SK-N-SH (cell line): ENCODE results near the gene EXOC8. TPM values are rescaled to one million over a fixed set of nuclear protein-coding genes. Genes with fewer than 3 reads are reported as not detected.

ENCODE experiments used
- CTCF ChIA-PET: fragments of 300-600, 350-600 bp; formaldehyde crosslinking; extraction: SDS; loops from one replicate; lab custom pipeline; 2021; lab: Yijun Ruan, JAX
- POLR2A ChIA-PET: fragments of 350-600 bp; sonication (Branson Sonifier 250); formaldehyde crosslinking; extraction: SDS; loops from one replicate; lab custom pipeline; 2020; ENCODE audit warnings: antibody characterized with exemption, inconsistent platforms; lab: Yijun Ruan, JAX
- DNase-seq: peaks from one replicate; pipeline ENCODE4 v3.0.0; 2012
- H2AFZ ChIP-seq: fragments of 200-600 bp; sonication (generic); 2 replicates; pipeline ENCODE4 v1.8.1; 2016; ENCODE audit warnings: antibody characterized with exemption, mild to moderate bottlenecking, low read depth
- H3F3A ChIP-seq: fragments of 200-600 bp; sonication (generic); replicated peaks from 2 replicates; pipeline ENCODE3; 2016; ENCODE audit warnings: antibody characterized with exemption, mild to moderate bottlenecking; ENCODE audit not compliant: insufficient read depth
- H3K27ac ChIP-seq, 2 experiments: fragments of 200-500 bp in 1 of 2; fragments of 200-600 bp in 1 of 2; sonication (Bioruptor generic) in 1 of 2; sonication (generic), shearing (Covaris generic) in 1 of 2; 2 replicates each; pipeline versions ENCODE4 v1.5.1 to v1.6.1; 2014 to 2016; ENCODE audit warnings: low read depth in 2 of 2, inconsistent platforms in 1 of 2, low read length in 1 of 2, mild to moderate bottlenecking in 1 of 2, mixed read lengths in 1 of 2
- H3K27me3 ChIP-seq: fragments of 200-600 bp; sonication (generic), shearing (Covaris generic); 2 replicates; pipeline ENCODE4 v1.6.1; 2016; ENCODE audit warnings: mixed run types; ENCODE audit not compliant: insufficient read depth
- H3K36me3 ChIP-seq, 2 experiments: fragments of 200-500 bp in 1 of 2; fragments of 200-600 bp in 1 of 2; sonication (Bioruptor generic) in 1 of 2; sonication (generic) in 1 of 2; replicated peaks in 1 of 2; 2 replicates each; pipeline versions ENCODE3 to v1.5.1; 2014 to 2016; ENCODE audit warnings: low read length in 1 of 2, mild to moderate bottlenecking in 1 of 2; ENCODE audit not compliant: insufficient read depth in 2 of 2, control insufficient read depth in 1 of 2
- H3K4me1 ChIP-seq, 2 experiments: fragments of 200-500 bp in 1 of 2; fragments of 200-600 bp in 1 of 2; sonication (Bioruptor generic) in 1 of 2; sonication (generic), shearing (Covaris generic) in 1 of 2; 2 replicates each; pipeline versions ENCODE4 v1.5.1 to v1.6.1; 2014 to 2016; ENCODE audit warnings: low read depth in 1 of 2, low read length in 1 of 2, mixed run types in 1 of 2; ENCODE audit not compliant: insufficient read depth in 2 of 2, control insufficient read depth in 1 of 2
- H3K4me2 ChIP-seq: fragments of 200-600 bp; sonication (generic), shearing (Covaris generic); 2 replicates; pipeline ENCODE4 v1.6.1; 2017; ENCODE audit warnings: mixed run types
- H3K4me3 ChIP-seq, 2 experiments: fragments of 200-500 bp in 1 of 2; fragments of 200-600 bp in 1 of 2; sonication (Bioruptor generic) in 1 of 2; sonication (generic), shearing (Covaris generic) in 1 of 2; 2 replicates each; pipeline versions ENCODE4 v1.5.1 to v1.8.1; 2014 to 2016; ENCODE audit warnings: low read depth in 2 of 2, inconsistent platforms in 1 of 2, low read length in 1 of 2, mild to moderate bottlenecking in 1 of 2, mixed read lengths in 1 of 2, moderate library complexity in 1 of 2
- H3K79me2 ChIP-seq: fragments of 200-600 bp; sonication (generic); 2 replicates; pipeline ENCODE4 v1.8.1; 2017; ENCODE audit warnings: mild to moderate bottlenecking; ENCODE audit not compliant: insufficient read depth
- H3K9ac ChIP-seq: fragments of 200-600 bp; sonication (generic); 2 replicates; pipeline ENCODE4 v1.6.1; 2017; ENCODE audit warnings: mixed run types
- H3K9me2 ChIP-seq: fragments of 200-600 bp; sonication (generic); 2 replicates; pipeline ENCODE4 v1.6.1; 2017; ENCODE audit warnings: mixed run types
- H3K9me3 ChIP-seq: fragments of 200-600 bp; sonication (generic); 2 replicates; pipeline ENCODE4 v1.6.1; 2017; ENCODE audit warnings: mixed run types, mild to moderate bottlenecking, moderate library complexity
- H4K20me1 ChIP-seq: fragments of 200-600 bp; sonication (generic); 2 replicates; pipeline ENCODE4 v1.6.1; 2017; ENCODE audit warnings: mild to moderate bottlenecking, mixed run types; ENCODE audit not compliant: insufficient read depth
- ELF1 ChIP-seq: IDR thresholded peaks from 2 replicates; pipeline ENCODE4 v1.4.0; 2012
- EP300 ChIP-seq, 2 experiments: IDR thresholded peaks; 2 replicates each; pipeline versions ENCODE4 v1.4.0 to v1.6.1; 2012; ENCODE audit warnings: borderline replicate concordance in 1 of 2, low read depth in 1 of 2, low read length in 1 of 2
- EZH2phosphoT487 ChIP-seq: fragments of 200-600 bp; sonication (generic); IDR thresholded peaks from 2 replicates; pipeline ENCODE4 v1.6.1; 2017; ENCODE audit warnings: low read depth, mixed run types, mild to moderate bottlenecking, antibody characterized with exemption, moderate library complexity, borderline replicate concordance
- FOSL2 ChIP-seq: IDR thresholded peaks from 2 replicates; pipeline ENCODE4 v1.4.0; 2012; ENCODE audit warnings: low read depth, mild to moderate bottlenecking, moderate library complexity, borderline replicate concordance
- GATA2 ChIP-seq: sonication (generic); formaldehyde crosslinking; IDR thresholded peaks from 2 replicates; pipeline ENCODE4 v1.5.0; 2020; ENCODE audit warnings: mild to moderate bottlenecking, missing genetic modification reagents
- MAX ChIP-seq: IDR thresholded peaks from 2 replicates; pipeline ENCODE4 v1.4.0; 2012; ENCODE audit warnings: low read depth
- MEF2A ChIP-seq: IDR thresholded peaks from 2 replicates; pipeline ENCODE4 v1.4.0; 2012; ENCODE audit warnings: low read depth, borderline replicate concordance
- NFIC ChIP-seq: IDR thresholded peaks from 2 replicates; pipeline ENCODE4 v1.4.0; 2012; ENCODE audit warnings: borderline replicate concordance
- NRF1 ChIP-seq: IDR thresholded peaks from 2 replicates; pipeline ENCODE4 v1.6.1; 2012; ENCODE audit warnings: low read depth, mild to moderate bottlenecking, low read length
- POLR2AphosphoS5 ChIP-seq: IDR thresholded peaks from 2 replicates; pipeline ENCODE4 v1.6.1; 2012; ENCODE audit warnings: low read depth, low read length
- RAD21 ChIP-seq: IDR thresholded peaks from 2 replicates; pipeline ENCODE4 v1.6.1; 2012; ENCODE audit warnings: mild to moderate bottlenecking, low read length
- RCOR1 ChIP-seq: fragments of 150-350 bp; IDR thresholded peaks from 2 replicates; pipeline ENCODE4 v1.6.1; 2017; ENCODE audit warnings: antibody characterized with exemption, low read length
- REST ChIP-seq: IDR thresholded peaks from 2 replicates; pipeline ENCODE4 v1.6.1; 2012; ENCODE audit warnings: mild to moderate bottlenecking, low read depth, low read length, moderate library complexity
- RXRA ChIP-seq: IDR thresholded peaks from 2 replicates; pipeline ENCODE4 v1.4.0; 2012; ENCODE audit warnings: low read depth, mild to moderate bottlenecking, borderline replicate concordance
- SIN3A ChIP-seq: IDR thresholded peaks from 2 replicates; pipeline ENCODE4 v1.6.1; 2012; ENCODE audit warnings: low read depth, mild to moderate bottlenecking, low read length, moderate library complexity, borderline replicate concordance
- TCF12 ChIP-seq: IDR thresholded peaks from 2 replicates; pipeline ENCODE4 v1.4.0; 2012
- USF1 ChIP-seq: IDR thresholded peaks from 2 replicates; pipeline ENCODE4 v1.4.0; 2012; ENCODE audit warnings: low read depth, borderline replicate concordance
- USF2 ChIP-seq: fragments of 150-350 bp; IDR thresholded peaks from 2 replicates; pipeline ENCODE4 v1.6.1; 2017; ENCODE audit warnings: antibody characterized with exemption, low read length, low read depth, borderline replicate concordance
- ZBTB33 ChIP-seq: IDR thresholded peaks from 2 replicates; pipeline ENCODE4 v1.4.0; 2012; ENCODE audit warnings: low read depth, borderline replicate concordance
- polyA plus RNA-seq, 3 experiments: library from polyadenylated mRNA; depleted of rRNA; stranded (reverse); fragments of >200 nt; gene quantifications; 2 replicates each; pipeline ENCODE4 v1.2.3, GENCODE V29; 2012

The EXOC8 gene
- polyA plus RNA-seq, 1 of the 3 experiments (the other 2 are of a cell fraction), result 2.1 TPM

GRCh38 chr1:231337472-231338269 lies at the start of gene EXOC8 (continued):
- TF ChIP-seq ZBTB33 (peak; percentile 96), SIN3A (peak; percentile 72; the same call in 1 of the 2 replicates), USF1 (no peak), FOSL2 (no peak), NFIC (no peak), EP300 (IDR thresholded peaks at IDR 0.05; ENCODE audit: borderline replicate concordance in 1 of 2, low read depth in 1 of 2, low read length in 1 of 2) (no peak), EZH2phosphoT487 (no peak), RXRA (no peak), MEF2A (no peak), RAD21 (no peak)
- TF ChIP-seq, all 33 proteins: peak for 13

- Histone ChIP-seq H3K9me2 (no peaks in the 10 kb centered on the region), H3K27me3 (no peaks in the 10 kb centered on the region), H3K4me3 (no peak overlapping the region), H3K79me2 (peaks cover 96% of the 10 kb centered on the region), H3K9ac (no peak overlapping the region), H4K20me1 (0 out of 2 replicates have a peak, but pooled peaks cover 6% of the 10 kb centered on the region), H3K4me2 (no peak overlapping the region), H3K9me3 (no peaks in the 10 kb centered on the region), H3K4me1 (peaks cover 5 to 19% of the 10 kb centered on the region in 2 experiments; a peak in 3 of 4 replicates), H3K36me3 (no peaks in the 10 kb centered on the region), H3K27ac (no peak overlapping the region), H2AFZ (no peak overlapping the region), H3F3A (peaks cover 14% of the 10 kb centered on the region)
- POLR2A ChIA-PET, result no interaction called here
- CTCF ChIA-PET, result interaction anchor here (1.4 kb wide), 1 partner anchor 24 kb away, joined by 3 read pairs; no protein-coding TSS in a partner anchor
- no peak for DNase-seq
- TF ChIP-seq POLR2AphosphoS5 (no peak), USF2 (no peak), NRF1 (no peak), TCF12 (no peak), REST (no peak), ELF1 (no peak), SIN3A (no peak), RCOR1 (no peak), GATA2 (CRISPR knock-in tag) (no peak), MAX (no peak), MEF2A (no peak)
These were observed 48.8 kb upstream of the EXOC8 start for GRCh38 chr1:231386466-231386865.
